ENCODE results near the gene PPP2R5D.

GRCh38 chr6:42984001-42984923, at the start of gene PPP2R5D:
- TF ChIP-seq CTCF (conservative IDR thresholded peaks at IDR 0.05), result no peak
- peak; percentile 51; the same call in 1 of the 2 replicates for TF ChIP-seq ZFX (IDR thresholded peaks at IDR 0.05)
